ENCODE data around the gene EFNA3.

The EFNA3 gene

DNA sequence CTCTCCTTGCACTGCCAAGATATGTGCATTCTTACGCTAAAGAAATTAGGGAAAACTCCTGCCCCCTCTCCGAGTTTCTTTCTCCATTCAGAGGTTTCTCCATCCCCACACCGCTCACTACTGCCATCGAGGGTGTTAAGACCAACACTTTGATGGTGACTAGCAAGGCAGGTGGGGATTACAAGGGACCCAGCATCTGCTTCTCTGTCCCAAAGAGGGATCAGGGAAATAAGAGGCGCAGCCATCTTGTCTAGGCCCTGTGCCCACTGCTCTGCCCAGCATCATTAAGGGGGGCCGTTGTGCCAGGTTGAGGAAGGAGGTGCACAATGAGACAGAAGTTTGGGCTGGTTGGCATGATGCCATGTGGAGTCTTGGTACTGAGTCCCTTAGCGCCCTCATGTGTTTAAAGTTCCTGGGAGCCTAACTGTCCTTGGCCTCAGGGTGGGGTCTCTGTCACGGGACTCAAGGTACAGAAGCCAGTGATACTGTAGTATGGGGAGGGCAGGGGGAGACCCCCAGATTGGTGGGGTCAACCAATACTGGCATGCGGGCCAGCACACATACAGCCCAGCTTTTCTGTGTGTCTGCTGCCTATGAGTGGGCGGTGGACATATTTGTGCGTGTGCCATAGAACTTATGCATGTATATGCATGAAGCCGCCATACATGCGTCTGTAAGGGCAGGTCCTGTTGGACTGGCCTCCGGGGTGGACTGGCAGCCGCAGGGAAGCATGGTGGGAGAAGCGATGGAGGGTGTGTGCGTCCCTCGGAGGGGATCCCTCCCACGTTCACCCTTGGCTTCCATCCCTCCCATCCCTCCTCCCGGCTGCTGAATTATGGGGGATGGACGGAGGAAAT is 5.5 kb downstream of the EFNA3 start:
- in situ Hi-C loops (cut with HindIII; ENCODE audit: low sequenced_read_pairs): no loop called here
- no peak for DNase-seq (ENCODE audit: low read depth, low spot score)
- peak overlapping the region; percentile 78 for H3K4me3 ChIP-seq (ENCODE audit: low read depth, low read length)
- TF ChIP-seq CTCF (IDR thresholded peaks at IDR 0.05; ENCODE audit: low read depth, low read length): peak; percentile 43

DNA sequence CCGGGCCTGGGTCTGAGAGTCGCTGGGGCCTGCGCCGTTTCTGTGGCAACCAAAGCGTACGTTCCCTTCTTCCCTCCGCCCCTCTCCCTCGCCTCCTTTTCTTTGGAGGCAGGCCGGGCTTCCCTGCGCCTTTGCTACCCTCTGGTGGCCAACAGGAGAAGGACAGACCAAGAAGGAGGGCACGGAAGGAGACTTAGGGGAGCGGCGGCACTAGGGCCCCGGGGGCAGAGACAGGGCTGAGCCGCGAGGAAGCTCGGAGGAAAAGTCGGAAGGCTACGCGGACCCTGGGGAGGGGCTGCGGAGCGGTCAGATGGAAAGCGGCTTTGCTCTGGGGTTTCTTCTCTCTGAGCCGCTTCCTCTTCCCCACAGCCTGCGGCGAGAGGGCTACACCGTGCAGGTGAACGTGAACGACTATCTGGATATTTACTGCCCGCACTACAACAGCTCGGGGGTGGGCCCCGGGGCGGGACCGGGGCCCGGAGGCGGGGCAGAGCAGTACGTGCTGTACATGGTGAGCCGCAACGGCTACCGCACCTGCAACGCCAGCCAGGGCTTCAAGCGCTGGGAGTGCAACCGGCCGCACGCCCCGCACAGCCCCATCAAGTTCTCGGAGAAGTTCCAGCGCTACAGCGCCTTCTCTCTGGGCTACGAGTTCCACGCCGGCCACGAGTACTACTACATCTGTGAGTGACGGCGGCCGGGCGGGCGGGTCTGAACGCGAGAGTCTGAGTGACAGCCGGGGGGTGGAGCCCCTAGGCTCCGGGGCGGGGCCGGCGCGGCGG is 6.3 kb downstream of the EFNA3 start:
- peak overlapping the region; percentile 78 for H3K4me3 ChIP-seq (ENCODE audit: low read depth, low read length)
- DNase-seq (ENCODE audit: low read depth, low spot score): peak; percentile 95
- in situ Hi-C loops (cut with HindIII; ENCODE audit: low sequenced_read_pairs): no loop called here
- peak; percentile 91 for TF ChIP-seq CTCF (IDR thresholded peaks at IDR 0.05; ENCODE audit: low read depth, low read length)

DNA sequence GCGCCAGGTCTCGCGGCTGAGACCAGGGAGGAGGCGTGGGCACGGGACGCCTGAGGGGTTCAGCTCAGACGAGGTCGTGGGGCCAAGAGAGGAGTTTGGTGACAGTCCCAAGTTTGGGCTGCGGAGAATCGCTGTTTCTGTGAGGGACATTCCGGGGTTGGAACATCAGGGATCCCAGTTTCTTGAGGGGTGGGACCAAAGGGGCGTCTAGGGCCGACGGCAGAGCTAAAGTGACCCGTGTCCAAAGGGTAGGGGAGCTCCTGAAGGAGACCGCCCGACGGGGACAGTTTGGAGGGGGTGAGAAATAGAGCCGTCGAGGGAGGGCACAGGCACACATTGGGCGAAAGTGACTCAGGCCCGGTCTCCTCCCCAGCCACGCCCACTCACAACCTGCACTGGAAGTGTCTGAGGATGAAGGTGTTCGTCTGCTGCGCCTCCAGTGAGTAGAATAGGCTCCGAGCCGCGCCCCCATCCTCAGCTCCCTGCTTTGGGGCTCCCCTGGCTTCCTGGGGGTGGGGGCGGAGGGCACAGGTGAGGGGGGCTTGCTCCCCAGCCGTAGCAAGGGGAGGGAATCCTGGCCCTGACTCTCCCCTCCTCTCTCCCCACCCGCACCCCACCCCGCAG is 7.0 kb downstream of the EFNA3 start:
- in situ Hi-C loops (cut with HindIII; ENCODE audit: low sequenced_read_pairs): no loop called here
- DNase-seq (ENCODE audit: low read depth, low spot score): no peak

DNA sequence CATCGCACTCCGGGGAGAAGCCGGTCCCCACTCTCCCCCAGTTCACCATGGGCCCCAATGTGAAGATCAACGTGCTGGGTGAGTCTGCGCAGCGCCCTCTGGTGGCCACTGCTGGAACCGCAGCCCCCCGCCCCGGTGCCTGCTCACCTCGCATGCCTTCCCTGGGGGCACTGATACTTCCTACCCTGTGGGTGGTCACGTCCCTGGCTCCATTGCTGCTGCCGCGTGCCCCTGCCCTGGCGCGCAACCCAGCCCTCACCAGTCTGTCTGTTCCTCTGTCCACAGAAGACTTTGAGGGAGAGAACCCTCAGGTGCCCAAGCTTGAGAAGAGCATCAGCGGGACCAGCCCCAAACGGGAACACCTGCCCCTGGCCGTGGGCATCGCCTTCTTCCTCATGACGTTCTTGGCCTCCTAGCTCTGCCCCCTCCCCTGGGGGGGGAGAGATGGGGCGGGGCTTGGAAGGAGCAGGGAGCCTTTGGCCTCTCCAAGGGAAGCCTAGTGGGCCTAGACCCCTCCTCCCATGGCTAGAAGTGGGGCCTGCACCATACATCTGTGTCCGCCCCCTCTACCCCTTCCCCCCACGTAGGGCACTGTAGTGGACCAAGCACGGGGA is 7.6 kb downstream of the EFNA3 start:
- DNase-seq (ENCODE audit: low read depth, low spot score): no peak
- in situ Hi-C loops (cut with HindIII; ENCODE audit: low sequenced_read_pairs): no loop called here
- H3K4me3 ChIP-seq (ENCODE audit: low read depth, low read length): no peak overlapping the region
- peak; percentile 96 for TF ChIP-seq CTCF (IDR thresholded peaks at IDR 0.05; ENCODE audit: low read depth, low read length)

More for the DNA sequence above, 7.0 kb downstream of the EFNA3 start:
- no peak for TF ChIP-seq CTCF (IDR thresholded peaks at IDR 0.05; ENCODE audit: low read depth, low read length)
- peak overlapping the region; percentile 78 for H3K4me3 ChIP-seq (ENCODE audit: low read depth, low read length)

GRCh38 chr1:155086856-155087535 is 8.4 kb downstream of the EFNA3 start:
- in situ Hi-C loops (cut with HindIII; ENCODE audit: low sequenced_read_pairs): no loop called here
- TF ChIP-seq CTCF (IDR thresholded peaks at IDR 0.05; ENCODE audit: low read depth, low read length): no peak
- no peak for DNase-seq (ENCODE audit: low read depth, low spot score)
- H3K4me3 ChIP-seq (ENCODE audit: low read depth, low read length): no peak overlapping the region

Measured in astrocyte of the spinal cord (primary cell).